HG03095 (cell line): ENCODE measurements around the gene SAXO1.
"Not testable (repeated sequence)": the region's sequence is repeated elsewhere in the genome, so short reads cannot be mapped to it uniquely, and the experiment has no call there.

Experiments used
- ATAC-seq: cut with Tn5 transposase; IDR thresholded peaks from one replicate; pipeline ENCODE4 v1.9.1; 2021; ENCODE audit warnings: moderate library complexity; ENCODE audit not compliant: unreplicated experiment

SAXO1 gene

DNA sequence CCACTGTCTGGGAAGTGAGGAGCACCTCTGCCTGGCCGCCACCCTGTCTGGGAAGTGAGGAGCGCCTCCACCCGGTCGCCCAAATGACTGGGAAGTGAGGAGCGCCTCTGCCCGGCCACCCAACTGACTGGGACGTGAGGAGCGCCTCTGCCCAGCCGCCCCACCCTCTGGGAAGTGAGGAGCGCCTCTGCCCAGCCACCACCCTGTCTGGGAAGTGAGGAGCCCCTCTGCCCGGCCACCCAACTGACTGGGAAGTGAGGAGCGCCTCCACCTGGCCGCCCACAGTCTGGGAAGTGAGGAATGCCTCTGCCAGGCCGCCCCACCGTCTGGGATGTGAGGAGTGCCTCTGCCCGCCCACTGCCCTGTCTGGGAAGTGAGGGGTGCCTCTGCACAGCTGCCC lies 32.9 kb downstream of the SAXO1 start:
- ATAC-seq, result no peak

GRCh38 chr9:18999173-18999785 lies 33.7 kb downstream of the SAXO1 start:
- ATAC-seq, result no peak

DNA sequence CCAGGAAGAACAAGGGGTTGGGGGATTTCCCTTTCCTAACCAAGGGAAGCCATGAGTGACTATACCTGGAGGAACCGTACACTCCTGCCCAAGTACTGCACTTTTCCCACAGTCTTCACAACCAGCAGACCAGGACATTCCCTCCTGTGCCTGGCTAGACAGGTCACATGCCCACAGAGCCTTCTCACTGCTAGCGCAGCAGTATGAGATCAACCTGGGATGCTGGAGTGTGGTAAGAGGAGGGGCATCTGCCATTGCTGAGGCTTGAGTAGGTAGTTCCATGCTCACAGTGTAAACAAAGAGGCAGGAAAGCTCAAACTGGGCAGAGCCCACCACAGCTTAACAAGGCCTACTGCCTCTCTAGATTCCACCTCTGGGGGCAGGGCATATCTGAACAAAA lies 35.9 kb downstream of the SAXO1 start:
- ATAC-seq, result no peak

- no peak for ATAC-seq
Measured at GRCh38 chr9:18996211-18996610, 36.8 kb downstream of the SAXO1 start.

- ATAC-seq, result no peak
Measured at GRCh38 chr9:18994263-18994916, 38.6 kb downstream of the SAXO1 start.

- ATAC-seq, result not testable (repeated sequence)
Measured at GRCh38 chr9:18991197-18991596, 41.8 kb downstream of the SAXO1 start.

- ATAC-seq, result no peak
Measured at GRCh38 chr9:18990494-18990893, 42.5 kb downstream of the SAXO1 start.

GRCh38 chr9:18989865-18990264 lies 43.1 kb downstream of the SAXO1 start:
- no peak for ATAC-seq

GRCh38 chr9:18989097-18989496 lies 43.9 kb downstream of the SAXO1 start:
- ATAC-seq, result no peak

- no peak for ATAC-seq
Measured at GRCh38 chr9:18988003-18988402, 45.0 kb downstream of the SAXO1 start.

GRCh38 chr9:18985996-18986395 lies 47.0 kb downstream of the SAXO1 start:
- ATAC-seq, result no peak

DNA sequence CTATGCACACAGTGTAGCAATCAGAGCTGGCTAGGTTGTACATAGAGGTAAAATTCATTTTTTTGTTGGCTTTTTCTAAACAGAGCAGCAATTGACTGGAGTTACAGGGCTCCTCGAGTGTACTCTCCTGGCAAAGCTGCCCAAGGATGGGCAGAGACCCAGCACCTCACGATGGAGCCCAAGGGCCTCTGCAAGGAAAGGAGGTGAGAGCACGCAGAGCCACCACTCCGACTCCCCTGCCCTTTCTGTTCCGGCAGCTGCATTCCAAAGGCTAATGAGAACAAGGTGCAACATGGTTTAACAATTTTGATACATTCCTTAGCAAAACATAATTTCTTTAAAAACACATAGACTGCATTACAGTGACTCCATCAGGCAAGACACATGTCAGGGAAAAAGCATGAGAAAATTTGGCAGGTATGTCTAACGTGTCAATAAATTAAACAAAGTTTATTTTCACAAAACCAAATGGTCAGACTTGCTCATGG lies 47.5 kb downstream of the SAXO1 start:
- no peak for ATAC-seq

DNA sequence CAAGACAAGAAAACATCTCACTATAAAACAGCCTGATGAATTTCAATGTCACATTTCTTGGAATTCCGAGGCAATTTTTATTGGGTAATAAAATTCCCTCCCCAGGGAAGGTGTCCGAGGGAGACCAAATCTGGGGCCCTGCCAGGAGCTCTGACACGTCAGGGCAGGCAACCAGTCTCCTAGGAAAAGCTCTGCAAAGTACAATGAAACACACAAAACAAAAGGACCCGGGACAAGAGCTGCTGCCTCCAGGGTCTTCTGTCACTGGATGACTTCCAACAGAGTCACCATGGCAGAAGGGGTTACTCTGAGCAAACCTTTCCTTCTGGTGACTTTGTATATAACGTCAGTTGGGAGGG lies 50.8 kb downstream of the SAXO1 start:
- no peak for ATAC-seq

DNA sequence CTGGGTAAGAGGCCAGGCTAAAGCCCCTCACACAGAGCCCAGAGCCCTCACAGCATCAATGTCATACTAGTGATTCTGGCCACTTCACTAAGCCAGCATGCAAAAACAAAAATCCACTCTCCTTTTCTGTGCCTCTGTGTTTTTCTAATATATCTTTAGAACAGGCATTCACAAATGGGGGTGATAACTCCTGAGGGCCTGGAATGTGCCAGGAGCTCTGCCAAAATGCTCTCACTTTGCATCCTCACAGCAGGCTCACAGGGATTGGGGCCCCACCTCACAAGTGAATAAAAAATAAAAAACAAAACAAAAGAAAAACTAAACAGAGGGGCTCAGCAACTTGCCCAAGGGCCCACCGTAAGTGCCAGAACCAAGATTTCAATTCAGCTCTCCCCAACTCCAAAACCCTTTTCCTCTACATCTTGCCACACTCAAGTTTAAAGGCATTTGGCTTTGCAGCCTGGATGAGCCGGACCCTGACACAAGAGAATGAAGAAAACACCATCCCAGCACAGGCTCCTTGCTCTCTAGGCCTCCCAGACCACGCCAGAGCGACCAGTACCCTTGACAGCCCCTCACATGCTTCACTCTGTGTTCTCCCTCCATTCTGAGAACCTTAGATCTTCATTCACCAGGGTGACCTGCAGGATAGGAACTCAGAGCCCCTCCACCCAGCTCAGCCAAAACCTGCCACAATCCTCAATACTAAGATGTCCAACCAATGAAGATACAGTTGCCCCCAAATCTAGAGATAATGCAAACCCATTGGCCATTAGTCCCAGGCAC lies 51.3 kb downstream of the SAXO1 start:
- no peak for ATAC-seq

DNA sequence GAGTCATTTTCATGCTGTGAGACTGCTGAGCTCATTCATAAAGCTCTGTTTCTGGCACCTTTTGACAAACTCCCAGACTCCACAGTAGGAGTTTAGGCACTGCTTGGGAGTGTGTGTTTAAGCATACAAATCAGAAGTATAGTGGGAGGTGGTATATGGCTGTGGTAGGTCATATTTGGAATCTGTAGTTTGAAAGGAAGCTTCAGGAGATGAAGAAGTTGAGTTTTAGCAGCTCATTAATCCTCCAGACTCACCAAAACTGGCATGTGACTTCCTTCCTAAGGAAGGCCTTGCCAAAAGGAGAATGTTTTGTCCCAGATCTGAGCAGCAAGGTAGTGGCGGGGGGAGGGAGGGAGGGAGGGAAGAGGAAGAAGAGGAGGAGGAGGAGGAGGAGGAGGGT lies 52.8 kb downstream of the SAXO1 start:
- ATAC-seq, result no peak

- no peak for ATAC-seq
Measured at GRCh38 chr9:18979367-18979766, 53.6 kb downstream of the SAXO1 start.

DNA sequence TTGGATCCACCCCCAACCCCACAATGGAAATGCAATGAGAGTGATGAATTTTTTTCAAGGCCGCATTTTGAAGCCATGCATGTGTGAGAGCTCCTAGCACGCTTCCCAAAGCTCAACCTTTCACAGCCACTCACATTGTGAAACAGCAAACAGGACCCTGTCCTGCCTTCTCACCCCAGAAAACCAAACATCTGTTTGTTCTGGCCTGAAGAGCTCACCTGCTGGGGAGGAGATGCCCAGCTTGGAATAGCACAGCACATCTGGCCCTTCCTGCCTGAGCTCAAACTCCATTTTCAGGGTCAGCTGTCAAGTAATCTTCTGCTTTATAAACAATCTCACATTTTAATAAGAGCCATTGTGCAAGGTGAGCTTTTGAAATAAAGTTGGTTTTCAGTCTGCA lies 54.8 kb downstream of the SAXO1 start:
- no peak for ATAC-seq

DNA sequence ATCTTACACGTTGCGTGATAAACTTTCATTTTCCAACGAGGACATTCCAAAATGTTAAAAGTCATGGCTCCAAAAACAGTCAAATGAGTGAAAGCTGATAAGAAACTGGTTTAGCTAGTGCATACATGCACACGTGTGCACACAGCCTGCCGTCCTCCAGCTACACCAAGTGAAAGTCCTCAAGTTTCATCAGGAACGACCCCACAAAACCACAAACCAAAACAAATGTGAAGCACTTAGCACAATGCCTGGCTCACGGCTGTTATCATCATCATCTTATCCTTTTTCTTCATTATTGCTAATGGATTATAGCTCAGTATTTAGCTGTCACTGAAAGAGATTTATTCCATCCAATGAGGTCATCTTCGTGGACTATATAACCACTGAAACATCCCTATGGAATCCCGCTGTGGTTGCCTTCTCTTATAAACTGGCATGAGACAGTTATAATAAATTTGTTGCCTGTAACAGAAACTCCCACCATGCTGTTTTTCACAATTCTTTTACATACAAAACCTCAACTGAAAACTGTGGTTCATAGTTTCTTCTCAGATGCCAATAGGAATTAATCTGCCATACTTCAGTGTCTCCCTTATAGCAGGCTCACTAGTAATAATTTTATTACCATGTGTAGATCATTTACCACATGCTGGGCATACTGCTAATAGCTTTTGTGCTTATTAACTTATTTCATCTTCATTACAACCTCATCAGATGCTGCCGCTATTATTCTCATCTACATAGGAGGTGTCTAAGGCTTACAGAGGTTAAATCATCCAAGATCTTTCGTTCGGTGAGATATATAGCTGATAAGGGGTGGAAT lies 56.1 kb downstream of the SAXO1 start:
- ATAC-seq, result no peak

GRCh38 chr9:18976221-18976708 lies 56.7 kb downstream of the SAXO1 start:
- no peak for ATAC-seq

- no peak for ATAC-seq
Measured at GRCh38 chr9:18973348-18973747, 59.7 kb downstream of the SAXO1 start.

DNA sequence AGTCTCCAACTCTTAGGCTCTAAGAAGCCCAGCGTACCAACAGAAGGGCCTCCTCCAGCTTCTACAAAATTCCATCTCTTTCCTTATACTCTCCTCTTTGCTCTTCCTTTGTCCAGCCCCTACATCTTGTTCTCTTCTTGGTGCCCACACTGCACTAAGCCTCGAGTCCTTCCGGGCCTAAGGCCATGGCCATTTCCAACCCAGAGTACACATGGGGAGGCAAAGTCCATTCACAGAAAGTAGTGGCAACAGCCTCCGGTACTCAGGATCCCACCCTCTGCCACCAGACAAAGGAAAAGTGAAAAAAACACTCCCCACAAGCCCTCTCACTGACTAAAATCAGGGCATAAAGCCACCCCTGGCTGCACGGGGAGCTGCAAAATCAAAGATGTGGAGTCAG lies 60.3 kb downstream of the SAXO1 start:
- no peak for ATAC-seq
